HEK293 (cell line): ENCODE data around the gene APLP2.
A peak's percentile ranks its signal among the peaks of the same experiment; 100 is the strongest.

ENCODE experiments used
- CTCF ChIA-PET: fragments of 350-600 bp; formaldehyde crosslinking; extraction: SDS; loops from one replicate; lab custom pipeline; 2021; ENCODE audit warnings: antibody characterized with exemption; lab: Yijun Ruan, JAX
- POLR2A ChIA-PET: fragments of 300-600 bp; formaldehyde crosslinking; extraction: SDS; loops from one replicate; lab custom pipeline; 2020; ENCODE audit warnings: antibody characterized with exemption, inconsistent platforms; lab: Yijun Ruan, JAX
- H3K27ac ChIP-seq: fragments of 200-500 bp; sonication (Bioruptor generic); 2 replicates; pipeline ENCODE4 v1.5.1; 2014; ENCODE audit warnings: low read depth, low read length, control low read depth, inconsistent platforms; ENCODE audit errors: extremely low read depth
- H3K36me3 ChIP-seq, 2 experiments: fragments of 200-500 bp in 1 of 2; sonication (Bioruptor generic) in 1 of 2; 1 replicate in 1 of 2; 2 replicates in 1 of 2; pipeline ENCODE4 v1.5.1; 2014 to 2017; ENCODE audit warnings: inconsistent platforms in 2 of 2, low read length in 2 of 2; ENCODE audit not compliant: control insufficient read depth in 2 of 2, insufficient read depth in 1 of 2
- H3K4me1 ChIP-seq: fragments of 200-500 bp; sonication (Bioruptor generic); 2 replicates; pipeline ENCODE4 v1.5.1; 2014; ENCODE audit warnings: mild to moderate bottlenecking, low read length, inconsistent platforms; ENCODE audit not compliant: control insufficient read depth, insufficient read depth
- H3K4me3 ChIP-seq: 2 replicates; pipeline ENCODE4 v1.5.1; 2011; ENCODE audit warnings: low read depth, mild to moderate bottlenecking, control low read depth, low read length, moderate library complexity
- H3K9me3 ChIP-seq: fragments of 200-500 bp; sonication (Bioruptor generic); 2 replicates; pipeline ENCODE4 v1.5.1; 2014; ENCODE audit warnings: low read depth, low read length, inconsistent platforms; ENCODE audit not compliant: control insufficient read depth, insufficient read depth
- KLF1 ChIP-seq: fragments of 450-650 bp; formaldehyde crosslinking; IDR thresholded peaks from 2 replicates; pipeline ENCODE4 v1.5.1; 2016; ENCODE audit warnings: missing biosample characterization, missing genetic modification characterization
- MZF1 ChIP-seq: fragments of 450-650 bp; formaldehyde crosslinking; IDR thresholded peaks from 2 replicates; pipeline ENCODE4 v1.5.1; 2017; ENCODE audit warnings: missing biosample characterization, missing genetic modification characterization, borderline replicate concordance
- PATZ1 ChIP-seq: fragments of 450-650 bp; formaldehyde crosslinking; IDR thresholded peaks from 2 replicates; pipeline ENCODE4 v1.5.1; 2016; ENCODE audit warnings: missing biosample characterization, missing genetic modification characterization
- PBX3 ChIP-seq: sonication (generic); formaldehyde crosslinking; IDR thresholded peaks from 2 replicates; pipeline ENCODE4 v1.8.1; 2022; ENCODE audit warnings: mild to moderate bottlenecking, moderate library complexity, missing genetic modification reagents
- YY1 ChIP-seq: fragments of 450-650 bp; formaldehyde crosslinking; IDR thresholded peaks from 2 replicates; pipeline ENCODE4 v1.5.1; 2018; ENCODE audit warnings: missing biosample characterization, missing genetic modification characterization
- ZBTB6 ChIP-seq: fragments of 450-650 bp; formaldehyde crosslinking; IDR thresholded peaks from 2 replicates; pipeline ENCODE4 v1.5.1; 2017; ENCODE audit warnings: missing biosample characterization, missing genetic modification characterization
- ZBTB7A ChIP-seq: fragments of 450-650 bp; formaldehyde crosslinking; IDR thresholded peaks from 2 replicates; pipeline ENCODE4 v1.5.1; 2016; ENCODE audit warnings: low read depth, missing biosample characterization, missing genetic modification characterization
- ZBTB8A ChIP-seq: fragments of 450-650 bp; formaldehyde crosslinking; IDR thresholded peaks from 2 replicates; pipeline ENCODE4 v1.5.1; 2016; ENCODE audit warnings: missing biosample characterization, missing genetic modification characterization
- ZEB2 ChIP-seq: fragments of 450-650 bp; formaldehyde crosslinking; IDR thresholded peaks from 2 replicates; pipeline ENCODE4 v1.5.1; 2016; ENCODE audit warnings: missing biosample characterization, missing genetic modification characterization
- ZNF146 ChIP-seq: fragments of 450-650 bp; formaldehyde crosslinking; IDR thresholded peaks from 2 replicates; pipeline ENCODE4 v1.5.1; 2016; ENCODE audit warnings: missing biosample characterization, missing genetic modification characterization
- ZNF155 ChIP-seq: fragments of 450-650 bp; formaldehyde crosslinking; IDR thresholded peaks from 2 replicates; pipeline ENCODE4 v1.5.1; 2016; ENCODE audit warnings: missing biosample characterization, missing genetic modification characterization
- ZNF202 ChIP-seq: fragments of 450-650 bp; formaldehyde crosslinking; IDR thresholded peaks from 2 replicates; pipeline ENCODE4 v1.5.1; 2016; ENCODE audit warnings: missing biosample characterization, missing genetic modification characterization, borderline replicate concordance
- ZNF214 ChIP-seq: fragments of 450-650 bp; formaldehyde crosslinking; IDR thresholded peaks from 2 replicates; pipeline ENCODE4 v1.5.1; 2017; ENCODE audit warnings: missing biosample characterization, mild to moderate bottlenecking, missing genetic modification characterization, borderline replicate concordance
- ZNF292 ChIP-seq: fragments of 450-650 bp; formaldehyde crosslinking; IDR thresholded peaks from 2 replicates; pipeline ENCODE4 v1.5.1; 2016; ENCODE audit warnings: low read depth, missing biosample characterization, missing genetic modification characterization, borderline replicate concordance
- ZNF311 ChIP-seq: fragments of 450-650 bp; formaldehyde crosslinking; IDR thresholded peaks from 2 replicates; pipeline ENCODE4 v1.5.1; 2017; ENCODE audit warnings: missing biosample characterization, missing genetic modification characterization, borderline replicate concordance
- ZNF488 ChIP-seq: fragments of 450-650 bp; formaldehyde crosslinking; IDR thresholded peaks from 2 replicates; pipeline ENCODE4 v1.5.1; 2016; ENCODE audit warnings: missing biosample characterization, missing genetic modification characterization
- ZNF521 ChIP-seq: fragments of 450-650 bp; formaldehyde crosslinking; IDR thresholded peaks from 2 replicates; pipeline ENCODE4 v1.5.1; 2017; ENCODE audit warnings: missing biosample characterization, mild to moderate bottlenecking, missing genetic modification characterization
- ZNF610 ChIP-seq: fragments of 450-650 bp; formaldehyde crosslinking; IDR thresholded peaks from 2 replicates; pipeline ENCODE4 v1.5.1; 2016; ENCODE audit warnings: missing biosample characterization, missing genetic modification characterization, borderline replicate concordance
- ZNF645 ChIP-seq: fragments of 450-650 bp; formaldehyde crosslinking; IDR thresholded peaks from 2 replicates; pipeline ENCODE4; 2016; ENCODE audit warnings: missing biosample characterization, missing genetic modification characterization
- ZNF654 ChIP-seq: fragments of 450-650 bp; formaldehyde crosslinking; IDR thresholded peaks from 2 replicates; pipeline ENCODE4 v1.5.1; 2016; ENCODE audit warnings: low read depth, missing biosample characterization, missing genetic modification characterization
- ZNF660 ChIP-seq: fragments of 450-650 bp; IDR thresholded peaks from 2 replicates; pipeline ENCODE4 v1.5.1; 2018; ENCODE audit warnings: missing biosample characterization, mild to moderate bottlenecking, missing genetic modification characterization
- ZNF777 ChIP-seq: fragments of 450-650 bp; formaldehyde crosslinking; IDR thresholded peaks from 2 replicates; pipeline ENCODE4 v1.5.1; 2017; ENCODE audit warnings: missing biosample characterization, missing genetic modification characterization, borderline replicate concordance
- ZNF791 ChIP-seq: fragments of 450-650 bp; formaldehyde crosslinking; IDR thresholded peaks from 2 replicates; pipeline ENCODE4 v1.5.1; 2016; ENCODE audit warnings: missing biosample characterization, missing genetic modification characterization

The APLP2 gene

GRCh38 chr11:130160498-130161155 is 90.9 kb downstream of the APLP2 start:
- Histone ChIP-seq H3K4me1 (no peaks in the 10 kb centered on the region), H3K36me3 (no peaks in the 10 kb centered on the region), H3K27ac (no peak overlapping the region), H3K9me3 (no peaks in the 10 kb centered on the region), H3K4me3 (peak overlapping the region; percentile 20)
- ChIA-PET CTCF (no interaction called here), POLR2A (no interaction called here)
- TF ChIP-seq ZNF777 (tag by site-specific recombination) (no peak), ZNF311 (tag by site-specific recombination) (no peak), ZNF521 (tag by site-specific recombination) (no peak), YY1 (tag by site-specific recombination) (no peak)

GRCh38 chr11:130161441-130162145 is 91.9 kb downstream of the APLP2 start:
- Histone ChIP-seq H3K4me1 (no peaks in the 10 kb centered on the region), H3K27ac (no peak overlapping the region), H3K36me3 (no peaks in the 10 kb centered on the region), H3K4me3 (no peak overlapping the region), H3K9me3 (no peaks in the 10 kb centered on the region)
- POLR2A ChIA-PET, result no interaction called here
- TF ChIP-seq ZNF645 (no peak), KLF1 (tag by site-specific recombination) (no peak), ZNF777 (tag by site-specific recombination) (no peak), ZBTB7A (tag by site-specific recombination) (no peak), ZNF202 (no peak), ZNF660 (tag by site-specific recombination) (no peak), PATZ1 (tag by site-specific recombination) (no peak), ZBTB6 (tag by site-specific recombination) (no peak), ZNF610 (tag by site-specific recombination) (no peak), PBX3 (CRISPR knock-in tag) (no peak), ZNF292 (tag by site-specific recombination) (no peak), ZNF488 (tag by site-specific recombination) (no peak), ZBTB8A (tag by site-specific recombination) (no peak), ZNF791 (tag by site-specific recombination) (no peak), ZNF146 (tag by site-specific recombination) (no peak), ZNF654 (tag by site-specific recombination) (no peak), ZEB2 (tag by site-specific recombination) (no peak), MZF1 (tag by site-specific recombination) (no peak), ZNF155 (no peak), ZNF214 (tag by site-specific recombination) (no peak)
- CTCF ChIA-PET, result interaction anchor here (0.7 kb wide), 1 partner anchor 1159 kb away, joined by 5 read pairs; no protein-coding TSS in a partner anchor
